Ectodermal cell (in vitro differentiated cells): Measurements from ENCODE around the gene LRIG1. TPM values are rescaled to one million over a fixed set of nuclear protein-coding genes. Genes with fewer than 3 reads are reported as not detected.

Experiments used
- H3K27ac ChIP-seq: 2 replicates; pipeline ENCODE4 v1.7.0; 2013; ENCODE audit warnings: mild to moderate bottlenecking, low read depth, low read length; ENCODE audit not compliant: insufficient read depth, poor library complexity, severe bottlenecking
- H3K27me3 ChIP-seq: 2 replicates; pipeline ENCODE4 v1.7.0; 2013; ENCODE audit warnings: mild to moderate bottlenecking, low read length; ENCODE audit not compliant: insufficient read depth, control insufficient read depth, poor library complexity, severe bottlenecking
- H3K36me3 ChIP-seq: one replicate; pipeline ENCODE4 v1.7.0; 2013; ENCODE audit warnings: low read length; ENCODE audit not compliant: control insufficient read depth, insufficient read depth
- H3K4me1 ChIP-seq: one replicate; pipeline ENCODE4 v1.7.0; 2013; ENCODE audit warnings: low read length; ENCODE audit not compliant: control insufficient read depth, insufficient read depth
- H3K4me3 ChIP-seq: 2 replicates; pipeline ENCODE4 v1.7.0; 2013; ENCODE audit warnings: low read depth, low read length, control low read depth; ENCODE audit not compliant: insufficient read depth
- H3K9me3 ChIP-seq: 2 replicates; pipeline ENCODE4 v1.7.0; 2013; ENCODE audit warnings: mild to moderate bottlenecking, low read length, moderate library complexity; ENCODE audit not compliant: control insufficient read depth
- WGBS, 2 experiments: methylation state at CpG; one replicate each; pipeline ENCODE4 v1.1.7; 2013; ENCODE audit warnings: missing lambda C conversion rate in 2 of 2; 5-methylcytosine and 5-hydroxymethylcytosine counted together
- polyA plus RNA-seq, 4 experiments: library from polyadenylated mRNA; stranded (reverse); fragments of 50-300 nt; gene quantifications; one replicate each; pipeline ENCODE4 v1.2.3, GENCODE V29; 2013

Gene LRIG1, protein sequence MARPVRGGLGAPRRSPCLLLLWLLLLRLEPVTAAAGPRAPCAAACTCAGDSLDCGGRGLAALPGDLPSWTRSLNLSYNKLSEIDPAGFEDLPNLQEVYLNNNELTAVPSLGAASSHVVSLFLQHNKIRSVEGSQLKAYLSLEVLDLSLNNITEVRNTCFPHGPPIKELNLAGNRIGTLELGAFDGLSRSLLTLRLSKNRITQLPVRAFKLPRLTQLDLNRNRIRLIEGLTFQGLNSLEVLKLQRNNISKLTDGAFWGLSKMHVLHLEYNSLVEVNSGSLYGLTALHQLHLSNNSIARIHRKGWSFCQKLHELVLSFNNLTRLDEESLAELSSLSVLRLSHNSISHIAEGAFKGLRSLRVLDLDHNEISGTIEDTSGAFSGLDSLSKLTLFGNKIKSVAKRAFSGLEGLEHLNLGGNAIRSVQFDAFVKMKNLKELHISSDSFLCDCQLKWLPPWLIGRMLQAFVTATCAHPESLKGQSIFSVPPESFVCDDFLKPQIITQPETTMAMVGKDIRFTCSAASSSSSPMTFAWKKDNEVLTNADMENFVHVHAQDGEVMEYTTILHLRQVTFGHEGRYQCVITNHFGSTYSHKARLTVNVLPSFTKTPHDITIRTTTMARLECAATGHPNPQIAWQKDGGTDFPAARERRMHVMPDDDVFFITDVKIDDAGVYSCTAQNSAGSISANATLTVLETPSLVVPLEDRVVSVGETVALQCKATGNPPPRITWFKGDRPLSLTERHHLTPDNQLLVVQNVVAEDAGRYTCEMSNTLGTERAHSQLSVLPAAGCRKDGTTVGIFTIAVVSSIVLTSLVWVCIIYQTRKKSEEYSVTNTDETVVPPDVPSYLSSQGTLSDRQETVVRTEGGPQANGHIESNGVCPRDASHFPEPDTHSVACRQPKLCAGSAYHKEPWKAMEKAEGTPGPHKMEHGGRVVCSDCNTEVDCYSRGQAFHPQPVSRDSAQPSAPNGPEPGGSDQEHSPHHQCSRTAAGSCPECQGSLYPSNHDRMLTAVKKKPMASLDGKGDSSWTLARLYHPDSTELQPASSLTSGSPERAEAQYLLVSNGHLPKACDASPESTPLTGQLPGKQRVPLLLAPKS
- polyA plus RNA-seq (2013, experiment 1 of 4) = 109 TPM
- 111 TPM for polyA plus RNA-seq (2013, experiment 2 of 4)
- polyA plus RNA-seq (2013, experiment 3 of 4) = 102 TPM
- 105 TPM for polyA plus RNA-seq (2013, experiment 4 of 4)

DNA sequence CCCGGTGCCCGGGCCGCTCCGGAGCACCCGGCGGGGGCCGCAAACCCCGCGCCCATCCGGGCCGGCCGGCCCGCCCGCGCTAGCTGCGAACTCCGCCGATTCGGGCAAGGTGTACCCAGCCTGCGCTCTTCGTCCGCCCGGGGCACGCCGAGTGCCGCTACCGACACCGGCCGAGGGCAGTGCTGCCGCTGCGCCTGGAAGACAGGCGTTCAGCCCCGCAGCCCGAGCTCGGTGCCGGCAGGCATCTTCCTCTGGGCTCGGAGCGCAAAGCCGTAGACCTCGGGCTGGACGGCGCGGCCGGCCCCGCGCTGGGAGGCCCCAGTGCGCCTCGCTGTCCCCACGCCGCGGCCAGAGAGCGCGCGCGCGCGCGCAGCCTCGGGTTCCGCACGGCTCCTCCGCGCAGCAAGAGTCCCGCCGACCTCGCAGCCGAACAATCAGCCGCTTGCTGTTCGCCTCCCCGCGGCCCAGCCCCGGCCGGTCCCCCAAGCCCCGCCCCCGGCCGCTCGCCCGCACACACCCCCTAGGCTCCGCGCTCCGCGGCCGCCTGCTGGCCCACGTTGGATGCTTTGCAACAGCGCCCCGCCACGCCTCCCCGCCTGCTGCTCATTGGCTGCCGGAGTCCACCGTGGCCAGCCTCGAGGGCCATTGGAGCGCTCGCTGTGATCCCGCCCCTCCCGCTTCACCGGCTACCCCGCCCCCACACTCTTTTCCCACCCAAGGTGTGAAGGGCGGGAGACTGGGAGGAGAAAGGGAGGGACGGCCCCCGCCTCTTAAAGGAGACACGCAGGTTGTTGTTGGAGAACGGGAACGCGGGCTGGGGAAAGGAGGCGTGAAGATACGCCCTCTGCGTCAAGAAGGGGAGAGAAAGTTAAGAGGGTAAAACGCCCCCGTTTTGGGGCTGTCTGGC is at the start of gene LRIG1:
TSS of gene LRIG1 (minus strand) at position 447 of the 907 bp plus-strand sequence. CDS start 615 bp downstream, outside the sequence.
- peak within 1 kb of the TSS; percentile 90 for H3K4me3 ChIP-seq
- WGBS, 2 experiments = 0% methylated on average over 106 to 109 of the region's 109 CpGs
- no peaks in the 10 kb centered on the region for H3K27me3 ChIP-seq
- H3K9me3 ChIP-seq = no peaks in the 10 kb centered on the region
- peaks cover 33% of the 10 kb centered on the region for H3K4me1 ChIP-seq
- H3K27ac ChIP-seq = peak within 1 kb of the TSS; percentile 62
- no peaks in the 10 kb centered on the region for H3K36me3 ChIP-seq

DNA sequence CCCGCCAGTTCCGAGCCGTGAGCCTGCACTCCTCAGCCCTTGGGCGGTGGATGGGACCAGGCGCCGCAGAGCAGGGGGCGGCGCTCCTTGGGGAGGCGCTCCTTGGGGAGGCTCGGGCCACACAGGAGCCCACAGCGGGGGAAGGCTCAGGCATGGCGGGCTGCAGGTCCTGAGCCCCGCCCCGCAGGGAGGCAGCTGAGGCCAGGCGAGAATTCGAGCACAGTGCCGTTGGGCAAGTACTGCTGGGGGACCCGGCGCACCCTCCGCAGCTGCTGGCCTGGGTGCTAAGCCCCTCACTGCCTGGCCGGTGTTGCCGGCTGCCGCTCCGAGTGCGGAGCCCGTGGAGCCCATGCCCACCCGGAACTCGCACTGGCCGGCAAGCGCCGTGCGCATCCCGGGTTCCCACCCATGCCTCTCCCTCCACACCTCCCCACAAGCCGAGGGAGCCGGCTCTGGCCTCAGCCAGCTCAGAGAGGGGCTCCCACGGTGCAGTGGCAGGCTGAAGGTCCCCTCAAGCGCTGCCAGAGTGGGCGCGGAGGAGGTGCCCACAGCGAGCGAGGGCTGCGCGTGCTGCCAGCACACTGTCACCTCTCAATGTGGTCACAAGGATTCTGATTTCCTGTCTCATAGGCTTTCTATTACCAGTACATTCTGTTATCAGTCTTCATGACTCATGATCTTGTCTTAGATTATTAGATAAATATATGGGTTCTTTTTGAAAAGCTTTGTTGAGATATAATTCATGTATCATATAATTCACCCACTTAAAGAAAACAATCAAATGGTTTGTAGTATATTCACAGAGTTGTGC is 44.0 kb upstream of the LRIG1 start:
- H3K27ac ChIP-seq = no peak overlapping the region
- no peak overlapping the region for H3K4me3 ChIP-seq
- H3K4me1 ChIP-seq = no peaks in the 10 kb centered on the region
- no peaks in the 10 kb centered on the region for H3K27me3 ChIP-seq
- H3K9me3 ChIP-seq = no peaks in the 10 kb centered on the region
- H3K36me3 ChIP-seq = no peaks in the 10 kb centered on the region
- WGBS, 2 experiments = 96% methylated on average over 43 of the region's 43 CpGs

DNA sequence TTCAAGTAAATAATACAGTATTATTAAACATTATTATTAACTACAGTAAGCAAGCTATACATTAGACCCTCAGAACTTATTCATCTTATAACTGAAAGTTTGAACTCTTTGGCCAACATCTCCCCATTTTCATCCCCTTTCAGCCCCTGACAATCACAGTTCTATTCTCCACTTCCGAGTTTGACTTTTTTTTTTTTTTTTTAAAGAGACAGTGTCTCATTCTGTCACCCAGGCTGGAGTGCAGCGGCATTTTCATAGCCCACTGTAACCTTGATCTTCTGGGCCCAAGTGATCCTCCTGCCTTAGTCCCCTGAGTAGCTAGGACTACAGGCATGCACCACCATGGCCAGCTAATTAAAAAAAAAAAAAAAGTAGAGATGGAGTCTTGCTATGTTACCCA is 41.3 kb upstream of the LRIG1 start:
- Histone ChIP-seq H3K36me3 (no peaks in the 10 kb centered on the region), H3K4me3 (no peak overlapping the region), H3K4me1 (no peaks in the 10 kb centered on the region), H3K9me3 (no peaks in the 10 kb centered on the region), H3K27ac (no peak overlapping the region), H3K27me3 (no peaks in the 10 kb centered on the region)
- WGBS, 2 experiments = 61 to 67% methylated on average over 2 of the region's 2 CpGs

DNA sequence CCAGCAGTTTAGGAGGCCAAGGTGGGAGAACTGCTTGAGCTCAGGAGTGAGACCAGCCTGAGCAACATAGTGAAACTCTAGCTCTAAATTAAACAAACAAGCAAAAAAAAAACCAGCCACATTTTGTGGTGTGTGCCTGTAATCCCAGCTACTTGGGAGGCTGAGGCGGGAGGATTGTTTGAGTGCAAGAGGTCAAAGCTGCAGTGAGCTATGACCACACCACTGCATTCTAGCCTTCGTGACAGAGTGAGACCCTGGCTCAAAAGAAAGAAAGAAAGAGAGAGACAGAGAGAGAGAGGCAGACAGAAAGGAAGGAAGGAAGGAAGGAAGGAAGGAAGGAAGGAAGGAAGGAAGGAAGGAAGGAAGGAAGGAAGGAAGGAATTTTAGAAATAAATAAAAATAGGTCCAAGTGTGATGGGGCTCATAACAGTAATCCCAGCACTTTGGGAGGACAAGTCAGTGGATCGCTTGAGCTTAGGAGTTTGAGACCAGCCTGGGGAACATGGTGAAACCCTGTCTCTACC is 38.7 kb upstream of the LRIG1 start:
- H3K4me3 ChIP-seq = no peak overlapping the region
- 90 to 95% methylated on average over 3 of the region's 3 CpGs for WGBS, 2 experiments
- H3K27me3 ChIP-seq = no peaks in the 10 kb centered on the region

DNA sequence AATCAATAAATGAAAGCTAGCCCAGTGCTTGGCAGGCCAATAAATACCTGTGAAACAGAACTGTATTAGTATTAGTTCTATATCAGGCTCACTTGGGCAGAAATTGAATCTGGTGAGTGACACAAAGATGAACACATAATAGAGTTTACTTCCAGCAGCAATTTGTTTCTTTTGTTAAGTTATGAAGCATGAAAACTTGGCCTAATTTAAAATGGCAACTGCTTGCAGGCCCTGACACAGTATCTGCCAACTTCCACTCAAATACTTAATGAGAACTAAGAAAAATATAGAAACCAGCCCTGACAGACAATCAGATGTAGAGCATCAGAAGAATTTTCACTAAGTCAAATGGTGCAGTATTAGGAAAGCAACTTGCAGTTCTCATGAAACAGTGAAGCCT is 37.6 kb upstream of the LRIG1 start:
- Histone ChIP-seq H3K4me3 (no peak overlapping the region), H3K27me3 (no peaks in the 10 kb centered on the region), H3K4me1 (no peaks in the 10 kb centered on the region), H3K9me3 (peaks cover 2% of the 10 kb centered on the region), H3K27ac (no peak overlapping the region), H3K36me3 (no peaks in the 10 kb centered on the region)

More for the DNA sequence above, 38.7 kb upstream of the LRIG1 start:
- no peaks in the 10 kb centered on the region for H3K36me3 ChIP-seq
- peaks cover 2% of the 10 kb centered on the region for H3K9me3 ChIP-seq
- no peaks in the 10 kb centered on the region for H3K4me1 ChIP-seq
- H3K27ac ChIP-seq = no peak overlapping the region

DNA sequence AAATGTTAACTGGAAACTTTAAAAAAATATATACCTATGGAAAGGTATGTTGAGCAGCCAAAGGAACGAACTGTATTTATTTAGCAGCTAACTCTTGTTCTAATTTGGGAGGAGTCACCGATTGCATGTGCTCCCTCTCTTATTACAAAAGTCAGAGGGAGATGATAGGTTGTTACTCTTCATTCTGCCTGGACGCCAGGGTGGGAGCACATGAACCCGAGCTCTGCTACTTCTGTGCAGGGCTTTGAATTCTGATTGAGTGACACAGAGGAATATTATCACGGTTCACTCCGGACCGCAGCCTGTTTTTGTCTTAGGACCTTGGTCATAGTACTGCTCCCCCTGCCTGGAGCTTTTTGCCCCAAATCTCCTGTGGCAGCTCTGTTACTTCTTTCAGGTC is 36.9 kb upstream of the LRIG1 start:
- H3K4me3 ChIP-seq = no peak overlapping the region
- H3K9me3 ChIP-seq = peaks cover 2% of the 10 kb centered on the region
- no peak overlapping the region for H3K27ac ChIP-seq
- H3K4me1 ChIP-seq = peaks cover 5% of the 10 kb centered on the region
- H3K36me3 ChIP-seq = no peaks in the 10 kb centered on the region
- WGBS, 2 experiments = 77 to 81% methylated on average over 7 of the region's 7 CpGs
- H3K27me3 ChIP-seq = no peaks in the 10 kb centered on the region

DNA sequence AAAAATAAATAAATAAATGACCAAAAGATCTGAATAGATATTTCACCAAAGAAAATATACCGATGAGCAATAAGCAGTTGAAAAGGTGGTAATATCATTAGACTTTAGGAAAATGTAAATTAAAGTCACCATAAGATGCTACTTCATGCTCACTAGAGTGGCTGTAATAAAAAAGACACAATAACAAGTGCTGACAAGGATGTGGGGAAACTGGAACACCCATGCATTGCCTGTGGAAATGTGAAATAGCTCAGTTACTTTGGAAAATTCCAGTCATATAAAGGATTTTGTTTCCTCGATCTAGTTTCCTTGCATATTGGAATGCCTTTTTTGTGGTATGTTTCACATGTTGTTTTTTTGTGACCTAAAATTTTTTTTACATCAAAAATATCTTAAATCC is 36.0 kb upstream of the LRIG1 start:
- Histone ChIP-seq H3K4me3 (no peak overlapping the region), H3K27ac (no peak overlapping the region), H3K27me3 (no peaks in the 10 kb centered on the region), H3K4me1 (peaks cover 15% of the 10 kb centered on the region), H3K9me3 (peaks cover 2% of the 10 kb centered on the region), H3K36me3 (no peaks in the 10 kb centered on the region)
- 100% methylated on average over 1 to 2 of the region's 2 CpGs for WGBS, 2 experiments

DNA sequence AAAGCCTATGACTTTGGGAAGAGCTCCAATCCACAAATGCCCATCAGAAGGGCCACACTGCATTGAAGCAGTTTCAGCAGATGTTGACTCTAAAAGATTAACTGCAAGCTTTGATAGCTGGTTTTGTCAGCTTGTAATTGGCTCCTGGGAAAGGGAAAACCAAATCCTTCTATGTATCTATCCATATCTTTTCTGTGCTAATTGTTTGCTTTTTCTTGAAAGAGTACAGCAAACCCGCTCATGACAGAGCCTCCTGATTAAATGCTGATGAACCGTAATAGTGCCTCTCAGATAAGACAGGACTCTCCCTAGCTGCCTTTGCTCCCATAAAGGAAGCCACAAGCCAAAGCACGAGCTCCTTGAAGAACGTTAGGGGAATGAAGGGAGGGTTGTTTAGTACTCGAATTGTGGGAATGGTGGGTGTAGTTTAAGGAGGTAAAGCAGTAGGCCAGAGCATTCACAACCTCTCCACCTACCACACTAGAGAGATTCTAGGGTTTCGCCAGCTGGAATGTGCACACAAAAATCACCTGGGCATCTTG is 33.6 kb upstream of the LRIG1 start:
- Histone ChIP-seq H3K27ac (no peak overlapping the region), H3K9me3 (peaks cover 2% of the 10 kb centered on the region), H3K27me3 (no peaks in the 10 kb centered on the region), H3K4me3 (no peak overlapping the region), H3K36me3 (no peaks in the 10 kb centered on the region), H3K4me1 (peaks cover 18% of the 10 kb centered on the region)
- 84 to 91% methylated on average over 4 to 5 of the region's 6 CpGs for WGBS, 2 experiments
